ENCODE measurements around the gene RSPO3. TPM values are rescaled to one million over a fixed set of nuclear protein-coding genes. Genes with fewer than 3 reads are reported as not detected.

The RSPO3 gene
- total RNA-seq, 3 donors from 2014 or later (not counting 1 experiment from before 2014, with no cell fraction given) = not detected

- 81% methylated on average over 2 of the region's 2 CpGs for WGBS (ENCODE audit: insufficient coverage)
- Mint-ChIP-seq H3K27me3 (ENCODE audit: low read depth in 2 of 2) (peaks cover 0 to 2% of the 10 kb centered on the region in 2 donors), H3K9me3 (peaks cover 2 to 4% of the 10 kb centered on the region in 2 donors), H3K4me3 (no peak overlapping the region), H3K36me3 (no peaks in the 10 kb centered on the region), H3K27ac (no peak overlapping the region), H3K4me1 (no peaks in the 10 kb centered on the region)
- Histone ChIP-seq H3K4me3 (ENCODE audit: low read length) (no peak overlapping the region), H3K9me3 (ENCODE audit: control insufficient read depth, insufficient read depth, low read length) (no peaks in the 10 kb centered on the region), H3K27me3 (ENCODE audit: control insufficient read depth, insufficient read depth, low read length) (no peaks in the 10 kb centered on the region), H3K36me3 (ENCODE audit: control insufficient read depth, insufficient read depth, low read length) (no peaks in the 10 kb centered on the region), H3K27ac (ENCODE audit: low read length) (no peak overlapping the region), H3K4me1 (ENCODE audit: control insufficient read depth, insufficient read depth, low read length) (no peaks in the 10 kb centered on the region)
- no peak for TF ChIP-seq CTCF (IDR thresholded peaks at IDR 0.05)
- DNase-seq (no peak), ATAC-seq (no peak)
- intact Hi-C loops (cut with micrococcal nuclease) = no loop called here
These were observed 46.1 kb downstream of the RSPO3 start for GRCh38 chr6:127164565-127164964.

GRCh38 chr6:127173156-127173940, 54.9 kb downstream of the RSPO3 start:
- no peak for DNase-seq
- no peaks in the 10 kb centered on the region for H3K4me1 ChIP-seq (ENCODE audit: control insufficient read depth, insufficient read depth, low read length)
- ATAC-seq = no peak
- no peak overlapping the region for H3K27ac ChIP-seq (ENCODE audit: low read length)
- 83% methylated on average over 4 of the region's 5 CpGs for WGBS (ENCODE audit: insufficient coverage)
- H3K4me1 Mint-ChIP-seq = no peaks in the 10 kb centered on the region
- no peak for TF ChIP-seq CTCF (IDR thresholded peaks at IDR 0.05)
- H3K4me3 ChIP-seq (ENCODE audit: low read length) = no peak overlapping the region
- H3K27ac Mint-ChIP-seq = no peak overlapping the region
- H3K36me3 Mint-ChIP-seq = no peaks in the 10 kb centered on the region
- no peaks in the 10 kb centered on the region for H3K9me3 Mint-ChIP-seq
- intact Hi-C loops (cut with micrococcal nuclease) = no loop called here
- H3K27me3 ChIP-seq (ENCODE audit: control insufficient read depth, insufficient read depth, low read length) = no peaks in the 10 kb centered on the region
- no peaks in the 10 kb centered on the region for H3K36me3 ChIP-seq (ENCODE audit: control insufficient read depth, insufficient read depth, low read length)
- no peaks in the 10 kb centered on the region for H3K9me3 ChIP-seq (ENCODE audit: control insufficient read depth, insufficient read depth, low read length)
- no peaks in the 10 kb centered on the region for H3K27me3 Mint-ChIP-seq (ENCODE audit: low read depth in 2 of 2)
- H3K4me3 Mint-ChIP-seq = no peak overlapping the region

GRCh38 chr6:127176146-127176545, 57.7 kb downstream of the RSPO3 start:
- H3K36me3 ChIP-seq (ENCODE audit: control insufficient read depth, insufficient read depth, low read length) = no peaks in the 10 kb centered on the region

More at GRCh38 chr6:127176146-127176545, 57.7 kb downstream of the RSPO3 start:
- intact Hi-C loops (cut with micrococcal nuclease) = no loop called here
- H3K27me3 Mint-ChIP-seq (ENCODE audit: low read depth in 2 of 2) = peaks cover 6 to 7% of the 10 kb centered on the region in 2 donors
- H3K9me3 ChIP-seq (ENCODE audit: control insufficient read depth, insufficient read depth, low read length) = no peaks in the 10 kb centered on the region
- no peak overlapping the region for H3K27ac ChIP-seq (ENCODE audit: low read length)
- ATAC-seq = no peak
- DNase-seq = no peak
- no peak for TF ChIP-seq CTCF (IDR thresholded peaks at IDR 0.05)
- 40% methylated on average over 1 of the region's 1 CpG for WGBS (ENCODE audit: insufficient coverage)
- no peaks in the 10 kb centered on the region for H3K27me3 ChIP-seq (ENCODE audit: control insufficient read depth, insufficient read depth, low read length)
- H3K36me3 Mint-ChIP-seq = no peaks in the 10 kb centered on the region
- H3K4me1 Mint-ChIP-seq = no peaks in the 10 kb centered on the region
- no peaks in the 10 kb centered on the region for H3K4me1 ChIP-seq (ENCODE audit: control insufficient read depth, insufficient read depth, low read length)
- H3K4me3 ChIP-seq (ENCODE audit: low read length) = no peak overlapping the region
- H3K9me3 Mint-ChIP-seq = peaks cover 0 to 3% of the 10 kb centered on the region in 2 donors
- H3K27ac Mint-ChIP-seq = no peak overlapping the region
- H3K4me3 Mint-ChIP-seq = no peak overlapping the region

Measured in natural killer cell (primary cell).